Caco-2 (cell line): ENCODE results near the gene FABP2. TPM values are rescaled to one million over a fixed set of nuclear protein-coding genes. Genes with fewer than 3 reads are reported as not detected.
"Not testable (repeated sequence)": the region's sequence is repeated elsewhere in the genome, so short reads cannot be mapped to it uniquely, and the experiment has no call there.

ENCODE experiments used
- BruUV-seq: library from RNA; stranded (reverse); fragments of 400-500 nt; replicated peaks from 2 replicates; lab custom pipeline; 2021; lab: Mats Ljungman, UMichigan
- CTCF ChIA-PET: fragments of 300-600 bp; sonication (Branson Sonifier 250); formaldehyde crosslinking; loops from one replicate; lab custom pipeline; 2022; ENCODE audit warnings: antibody characterized with exemption; lab: Charles Lee
- POLR2A ChIA-PET: fragments of 300-600 bp; sonication (Branson Sonifier 250); formaldehyde crosslinking; loops from one replicate; lab custom pipeline; 2022; ENCODE audit warnings: antibody characterized with exemption; lab: Charles Lee
- DNase-seq, 2 experiments: peaks; one replicate each; pipeline versions ENCODE4 v3.0.0 to v3.0.0-alpha.2; 2020 to 2022
- H3K27me3 ChIP-seq: replicated peaks from 2 replicates; pipeline ENCODE4 v1.6.0; 2011; ENCODE audit warnings: low read length; ENCODE audit not compliant: control insufficient read depth, insufficient read depth
- H3K36me3 ChIP-seq: 2 replicates; pipeline ENCODE4 v1.5.1; 2011; ENCODE audit warnings: low read length; ENCODE audit not compliant: control insufficient read depth, insufficient read depth
- H3K4me1 ChIP-seq: fragments of 250-450 bp; sonication (Bioruptor Pico); 2 replicates; pipeline ENCODE4 v1.5.1; 2020; ENCODE audit warnings: mild to moderate bottlenecking
- H3K4me3 ChIP-seq: 2 replicates; pipeline ENCODE4 v1.5.1; 2011; ENCODE audit warnings: low read depth, mild to moderate bottlenecking, control low read depth, low read length
- H3K9me3 ChIP-seq: fragments of 250-450 bp; sonication (Bioruptor Pico); 2 replicates; pipeline ENCODE4 v1.5.1; 2020; ENCODE audit warnings: mild to moderate bottlenecking, moderate library complexity
- H3K27ac Mint-ChIP-seq: one replicate; pipeline ENCODE4 v1.8.0; 2022; ENCODE audit warnings: mixed read lengths; ENCODE audit not compliant: unreplicated experiment
- H3K27me3 Mint-ChIP-seq: one replicate; pipeline ENCODE4 v1.8.0; 2022; ENCODE audit warnings: mixed read lengths; ENCODE audit not compliant: insufficient read depth, unreplicated experiment
- H3K36me3 Mint-ChIP-seq: one replicate; pipeline ENCODE4 v1.8.0; 2022; ENCODE audit warnings: mild to moderate bottlenecking, mixed read lengths; ENCODE audit not compliant: insufficient read depth, unreplicated experiment
- H3K4me1 Mint-ChIP-seq: one replicate; pipeline ENCODE4 v1.8.0; 2022; ENCODE audit warnings: low read depth, mixed read lengths; ENCODE audit not compliant: unreplicated experiment
- H3K4me3 Mint-ChIP-seq: one replicate; pipeline ENCODE4 v1.8.0; 2022; ENCODE audit warnings: mild to moderate bottlenecking, moderate library complexity, mixed read lengths; ENCODE audit not compliant: unreplicated experiment
- H3K9me3 Mint-ChIP-seq: one replicate; pipeline ENCODE4 v1.8.0; 2022; ENCODE audit warnings: mixed read lengths; ENCODE audit not compliant: unreplicated experiment
- intact Hi-C: fragments of 100-400 bp; cut with micrococcal nuclease; formaldehyde crosslinking; loops from one replicate; pipeline ENCODE4 v1.10.0; 2022; ENCODE audit not compliant: unreplicated experiment
- total RNA-seq: library from RNA; stranded (reverse); gene quantifications from 2 replicates; pipeline ENCODE4 v1.2.3, GENCODE V29; 2022
- TF ChIP-seq, protein P1 (sequence below), 2 experiments: fragments of 200-600 bp in 1 of 2; IDR thresholded peaks; 1 replicate in 1 of 2; 2 replicates in 1 of 2; pipeline versions ENCODE4 v1.5.1 to v1.8.0; 2011 to 2022; ENCODE audit warnings: antibody characterized with exemption in 1 of 2, control low read depth in 1 of 2, inconsistent platforms in 1 of 2, low read depth in 1 of 2, low read length in 1 of 2, mild to moderate bottlenecking in 1 of 2, moderate library complexity in 1 of 2; ENCODE audit not compliant: insufficient read depth in 1 of 2, severe bottlenecking in 1 of 2, unreplicated experiment in 1 of 2

Gene FABP2
- total RNA-seq, 1 experiment from 2014 or later: not detected

DNA sequence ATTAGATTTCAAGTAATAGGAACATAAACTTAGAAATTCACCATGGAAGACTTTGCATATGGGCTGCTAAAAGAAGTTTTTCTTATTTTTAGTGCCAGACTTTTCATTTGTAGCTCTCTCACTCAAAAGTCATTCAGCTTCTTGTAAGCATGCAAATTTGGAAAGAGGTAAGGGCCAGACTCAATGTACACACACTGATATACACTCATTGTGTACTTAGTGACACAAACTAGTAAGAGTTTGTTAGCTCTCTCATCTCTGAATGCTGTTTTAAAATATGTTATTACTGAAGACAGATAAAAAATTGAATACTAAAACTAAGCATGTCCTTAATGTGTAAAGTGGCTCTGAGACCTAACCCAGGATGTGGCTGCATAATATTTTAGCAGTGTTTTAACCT lies 18.0 kb upstream of the FABP2 start:
- H3K4me1 ChIP-seq, CTCF ChIA-PET, H3K36me3 ChIP-seq, H3K4me3 Mint-ChIP-seq, H3K27ac Mint-ChIP-seq, H3K9me3 ChIP-seq, POLR2A ChIA-PET, H3K4me3 ChIP-seq, DNase-seq, intact Hi-C loops, H3K4me1 Mint-ChIP-seq, BruUV-seq, H3K27me3 ChIP-seq, H3K36me3 Mint-ChIP-seq, H3K27me3 Mint-ChIP-seq, H3K9me3 Mint-ChIP-seq: not testable (repeated sequence)

DNA sequence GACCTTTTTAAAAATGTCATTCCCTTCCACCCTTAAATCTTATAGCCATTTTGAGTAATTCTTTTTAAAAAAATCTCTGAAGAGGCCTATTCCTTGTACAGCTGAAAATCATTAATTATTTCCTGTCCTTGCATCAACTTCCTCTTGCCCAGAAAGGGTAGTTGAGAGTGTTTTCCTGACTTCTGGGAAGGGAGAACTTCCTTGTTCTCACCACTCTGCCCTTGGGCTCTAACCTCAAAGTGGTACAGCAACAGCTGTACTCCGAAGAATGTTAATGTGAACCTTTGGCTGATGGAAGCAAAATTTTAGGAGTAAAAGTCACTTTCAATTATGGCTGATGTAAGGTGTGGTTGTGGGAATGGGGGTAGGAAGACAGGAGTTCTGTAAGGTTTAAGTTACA lies 15.1 kb upstream of the FABP2 start:
- TF ChIP-seq, protein P1, sequence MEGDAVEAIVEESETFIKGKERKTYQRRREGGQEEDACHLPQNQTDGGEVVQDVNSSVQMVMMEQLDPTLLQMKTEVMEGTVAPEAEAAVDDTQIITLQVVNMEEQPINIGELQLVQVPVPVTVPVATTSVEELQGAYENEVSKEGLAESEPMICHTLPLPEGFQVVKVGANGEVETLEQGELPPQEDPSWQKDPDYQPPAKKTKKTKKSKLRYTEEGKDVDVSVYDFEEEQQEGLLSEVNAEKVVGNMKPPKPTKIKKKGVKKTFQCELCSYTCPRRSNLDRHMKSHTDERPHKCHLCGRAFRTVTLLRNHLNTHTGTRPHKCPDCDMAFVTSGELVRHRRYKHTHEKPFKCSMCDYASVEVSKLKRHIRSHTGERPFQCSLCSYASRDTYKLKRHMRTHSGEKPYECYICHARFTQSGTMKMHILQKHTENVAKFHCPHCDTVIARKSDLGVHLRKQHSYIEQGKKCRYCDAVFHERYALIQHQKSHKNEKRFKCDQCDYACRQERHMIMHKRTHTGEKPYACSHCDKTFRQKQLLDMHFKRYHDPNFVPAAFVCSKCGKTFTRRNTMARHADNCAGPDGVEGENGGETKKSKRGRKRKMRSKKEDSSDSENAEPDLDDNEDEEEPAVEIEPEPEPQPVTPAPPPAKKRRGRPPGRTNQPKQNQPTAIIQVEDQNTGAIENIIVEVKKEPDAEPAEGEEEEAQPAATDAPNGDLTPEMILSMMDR (IDR thresholded peaks at IDR 0.05; ENCODE audit: insufficient read depth in 1 of 2, low read depth in 1 of 2, low read length in 1 of 2, severe bottlenecking in 1 of 2, unreplicated experiment in 1 of 2): no peak
- no peaks in the 10 kb centered on the region for H3K27me3 Mint-ChIP-seq
- Histone ChIP-seq H3K4me1 (no peaks in the 10 kb centered on the region), H3K4me3 (no peak overlapping the region), H3K36me3 (no peaks in the 10 kb centered on the region), H3K27me3 (no peaks in the 10 kb centered on the region), H3K9me3 (no peaks in the 10 kb centered on the region)
- H3K4me3 Mint-ChIP-seq: no peak overlapping the region
- no peak for DNase-seq
- BruUV-seq: no TSS peak
- CTCF ChIA-PET: no interaction called here
- H3K36me3 Mint-ChIP-seq: no peaks in the 10 kb centered on the region
- intact Hi-C loops: no loop called here
- no peak overlapping the region for H3K27ac Mint-ChIP-seq
- H3K4me1 Mint-ChIP-seq: no peaks in the 10 kb centered on the region
- POLR2A ChIA-PET: no interaction called here
- H3K9me3 Mint-ChIP-seq: no peaks in the 10 kb centered on the region

DNA sequence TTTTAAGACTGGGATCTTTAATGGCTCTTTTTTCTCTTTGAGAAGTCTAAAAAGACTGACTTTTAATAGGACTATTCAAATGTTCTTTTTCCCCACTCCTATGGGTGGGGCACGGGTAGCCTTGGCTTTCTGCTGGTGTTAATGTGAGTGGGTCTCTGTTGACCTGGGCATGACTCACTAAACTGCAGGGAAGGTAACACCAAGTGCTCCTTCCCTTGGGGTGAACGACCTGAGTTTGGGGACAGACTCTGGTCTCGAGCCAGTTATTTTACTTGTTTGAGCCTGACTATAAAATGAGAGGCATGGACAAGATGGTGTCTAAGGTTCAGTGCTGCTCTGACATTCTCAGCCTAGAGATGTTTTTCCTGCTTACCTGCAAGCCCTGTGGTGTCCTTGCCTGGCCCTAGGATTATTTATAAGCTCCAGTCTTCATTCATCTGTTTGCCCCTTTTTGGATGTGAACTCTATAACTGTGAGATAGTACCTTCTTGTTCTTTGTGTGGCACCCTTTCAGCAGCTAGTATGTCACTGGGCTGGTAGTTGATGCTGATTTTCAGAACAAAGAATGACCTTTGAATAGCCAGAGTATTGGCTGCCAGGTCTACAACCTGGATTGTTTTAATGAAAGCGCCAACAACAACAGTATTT lies 14.5 kb upstream of the FABP2 start:
- intact Hi-C loops, BruUV-seq, DNase-seq: not testable (repeated sequence)

DNA sequence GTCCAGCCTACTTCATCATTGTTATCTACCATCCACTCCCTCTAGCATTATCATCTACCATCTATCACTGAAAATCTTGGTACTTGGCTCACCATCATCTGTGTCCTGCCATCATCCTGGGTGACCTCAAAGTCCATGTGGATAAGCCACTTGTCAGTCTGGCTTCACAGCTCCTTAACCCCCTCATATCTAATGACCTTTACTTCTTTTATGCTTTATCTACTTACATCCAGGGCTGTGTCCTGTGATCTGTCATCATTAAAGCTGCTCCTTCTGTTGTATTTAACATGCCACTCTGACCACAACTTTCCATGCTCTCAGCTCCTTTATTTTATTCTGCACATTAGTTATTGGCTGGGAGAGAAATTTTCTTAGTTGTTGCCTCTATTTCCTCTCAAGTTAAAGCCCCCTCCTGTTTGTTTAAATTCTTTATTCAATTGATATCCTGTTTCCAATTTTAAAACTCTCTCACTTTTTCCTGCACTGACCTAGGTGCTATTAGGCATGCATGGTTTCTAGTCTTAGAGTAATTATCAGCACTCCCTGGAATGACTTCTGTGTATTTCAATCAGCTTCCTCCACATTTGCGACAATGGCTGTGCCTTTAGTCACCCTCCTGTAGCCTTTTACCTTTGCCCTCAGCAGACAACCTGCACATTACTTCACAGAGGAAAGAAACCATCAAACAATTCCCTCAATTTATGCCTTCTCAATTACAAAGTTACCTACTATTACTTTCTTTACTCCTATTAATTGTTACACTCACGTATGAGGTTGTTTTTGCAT lies 8.1 kb upstream of the FABP2 start:
- no peak for DNase-seq
- no peak overlapping the region for H3K4me3 ChIP-seq
- CTCF ChIA-PET: interaction anchor here (0.6 kb wide), 1 partner anchor 335 kb away, joined by 3 read pairs; no protein-coding TSS in a partner anchor
- no peak overlapping the region for H3K4me3 Mint-ChIP-seq
- no peaks in the 10 kb centered on the region for H3K27me3 ChIP-seq
- TF ChIP-seq, protein P1 (IDR thresholded peaks at IDR 0.05; ENCODE audit: insufficient read depth in 1 of 2, low read depth in 1 of 2, low read length in 1 of 2, severe bottlenecking in 1 of 2, unreplicated experiment in 1 of 2): no peak
- BruUV-seq: no TSS peak
- no peaks in the 10 kb centered on the region for H3K36me3 Mint-ChIP-seq
- H3K27ac Mint-ChIP-seq: no peak overlapping the region
- POLR2A ChIA-PET: interaction anchor here (0.6 kb wide), 1 partner anchor 30 kb away, joined by 3 read pairs; no protein-coding TSS in a partner anchor
- H3K4me1 ChIP-seq: 0 out of 2 replicates have a peak, but pooled peaks cover 3% of the 10 kb centered on the region
- peaks cover 7% of the 10 kb centered on the region for H3K4me1 Mint-ChIP-seq
- H3K27me3 Mint-ChIP-seq: no peaks in the 10 kb centered on the region
- H3K36me3 ChIP-seq: no peaks in the 10 kb centered on the region
- H3K9me3 ChIP-seq: no peaks in the 10 kb centered on the region
- peaks cover 10% of the 10 kb centered on the region for H3K9me3 Mint-ChIP-seq
- intact Hi-C loops: no loop called here

More for the DNA sequence above, 14.5 kb upstream of the FABP2 start:
- H3K4me3 Mint-ChIP-seq, H3K36me3 Mint-ChIP-seq, H3K4me1 Mint-ChIP-seq, H3K4me1 ChIP-seq, H3K36me3 ChIP-seq, H3K9me3 Mint-ChIP-seq, POLR2A ChIA-PET, H3K27me3 ChIP-seq, CTCF ChIA-PET, H3K9me3 ChIP-seq, H3K27me3 Mint-ChIP-seq, H3K4me3 ChIP-seq, H3K27ac Mint-ChIP-seq: not testable (repeated sequence)
